IPS-18a (cell line): ENCODE data around the gene CASP8.

ENCODE experiments used
- H3K27ac ChIP-seq: one replicate; pipeline ENCODE4 v1.5.1; 2013; ENCODE audit warnings: low read length
- H3K27me3 ChIP-seq: one replicate; pipeline ENCODE4 v1.6.1; 2013; ENCODE audit warnings: mild to moderate bottlenecking, low read length; ENCODE audit not compliant: control insufficient read depth, insufficient read depth
- H3K36me3 ChIP-seq: one replicate; pipeline ENCODE4 v1.6.1; 2013; ENCODE audit warnings: low read depth, low read length; ENCODE audit not compliant: control insufficient read depth
- H3K4me1 ChIP-seq: one replicate; pipeline ENCODE4 v1.6.1; 2013; ENCODE audit warnings: low read depth, low read length; ENCODE audit not compliant: control insufficient read depth
- H3K4me3 ChIP-seq: one replicate; pipeline ENCODE4 v1.5.1; 2013; ENCODE audit warnings: low read length
- H3K9ac ChIP-seq: one replicate; pipeline ENCODE4 v1.6.1; 2013; ENCODE audit warnings: mild to moderate bottlenecking, low read length, moderate library complexity
- H3K9me3 ChIP-seq: one replicate; pipeline ENCODE4 v1.6.1; 2013; ENCODE audit warnings: low read depth, low read length; ENCODE audit not compliant: control insufficient read depth

Gene CASP8

DNA sequence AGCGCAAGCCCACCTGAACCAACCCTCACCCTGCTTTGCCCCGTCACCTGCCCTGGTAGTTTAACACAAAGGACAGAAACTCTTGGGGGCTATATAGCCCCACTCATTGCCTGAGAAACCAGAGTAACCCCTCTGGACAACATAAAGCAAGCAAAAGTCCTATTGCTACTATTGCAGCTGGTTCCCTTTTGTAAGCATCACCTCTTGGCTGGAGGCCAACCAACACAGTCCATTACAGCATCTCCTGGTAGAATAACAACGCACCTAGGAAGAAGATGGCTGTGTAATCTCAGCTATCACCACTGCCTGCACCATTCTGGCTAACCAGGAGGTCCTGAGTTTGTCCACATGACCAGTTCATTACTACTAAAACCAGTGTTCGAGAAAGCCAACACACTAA lies 60.4 kb downstream of the CASP8 start:
- no peaks in the 10 kb centered on the region for H3K4me1 ChIP-seq
- no peak overlapping the region for H3K4me3 ChIP-seq
- no peak overlapping the region for H3K9ac ChIP-seq
- no peaks in the 10 kb centered on the region for H3K36me3 ChIP-seq
- no peaks in the 10 kb centered on the region for H3K9me3 ChIP-seq
- H3K27ac ChIP-seq: no peak overlapping the region
- H3K27me3 ChIP-seq: no peaks in the 10 kb centered on the region

GRCh38 chr2:201322772-201323171 lies 62.4 kb downstream of the CASP8 start:
- Histone ChIP-seq H3K27me3 (no peaks in the 10 kb centered on the region), H3K4me3 (no peak overlapping the region), H3K36me3 (no peaks in the 10 kb centered on the region)

DNA sequence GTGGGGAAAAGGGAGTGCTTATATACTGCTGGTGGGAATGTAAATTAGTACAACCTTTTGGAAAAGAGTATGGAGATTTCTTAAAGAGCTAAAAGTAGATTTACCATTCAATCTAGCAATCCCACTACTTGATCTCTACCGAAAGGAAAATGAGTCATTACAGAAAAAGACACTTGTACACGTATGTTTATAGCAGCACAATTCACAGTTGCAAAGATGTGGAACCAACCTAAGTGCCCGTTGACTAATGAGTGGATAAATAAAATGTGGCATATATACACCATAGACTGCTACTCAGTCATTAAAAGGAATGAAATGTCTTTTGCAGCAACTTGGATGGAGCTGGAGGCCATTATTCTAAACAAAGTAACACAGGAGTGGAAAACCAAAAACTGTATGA lies 67.3 kb downstream of the CASP8 start:
- Histone ChIP-seq H3K9ac (no peak overlapping the region), H3K27me3 (no peaks in the 10 kb centered on the region), H3K27ac (no peak overlapping the region), H3K9me3 (no peaks in the 10 kb centered on the region), H3K4me1 (no peaks in the 10 kb centered on the region), H3K4me3 (no peak overlapping the region), H3K36me3 (no peaks in the 10 kb centered on the region)

More at GRCh38 chr2:201322772-201323171, 62.4 kb downstream of the CASP8 start:
- Histone ChIP-seq H3K9ac (no peak overlapping the region), H3K27ac (no peak overlapping the region), H3K4me1 (no peaks in the 10 kb centered on the region), H3K9me3 (no peaks in the 10 kb centered on the region)

DNA sequence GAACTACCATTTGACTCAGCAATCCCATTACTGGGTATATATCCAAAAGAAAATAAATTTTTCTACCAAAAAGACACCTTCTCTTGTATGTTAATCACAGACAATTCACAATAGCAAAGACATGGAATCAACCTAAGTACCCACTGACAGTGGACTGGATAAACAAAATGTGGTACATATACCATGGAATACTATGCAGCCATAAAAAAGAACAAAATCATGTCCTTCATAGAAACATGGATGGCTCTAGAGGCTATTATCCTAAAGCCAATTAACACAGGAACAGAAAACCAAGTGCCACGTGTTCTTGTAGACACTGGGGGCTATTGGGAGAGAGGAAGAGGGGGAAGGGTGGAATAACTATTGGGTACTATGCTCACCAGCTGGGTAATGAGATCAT lies 69.1 kb downstream of the CASP8 start:
- Histone ChIP-seq H3K9ac (no peak overlapping the region), H3K36me3 (no peaks in the 10 kb centered on the region), H3K9me3 (no peaks in the 10 kb centered on the region), H3K27me3 (no peaks in the 10 kb centered on the region), H3K4me1 (no peaks in the 10 kb centered on the region), H3K27ac (no peak overlapping the region), H3K4me3 (no peak overlapping the region)
